Measurements from ENCODE around the gene AZU1. TPM values are rescaled to one million over a fixed set of nuclear protein-coding genes. Genes with fewer than 3 reads are reported as not detected.

AZU1 gene
- total RNA-seq, 4 donors from 2014 or later: 0.37 to 0.76 TPM; not detected in 2

DNA sequence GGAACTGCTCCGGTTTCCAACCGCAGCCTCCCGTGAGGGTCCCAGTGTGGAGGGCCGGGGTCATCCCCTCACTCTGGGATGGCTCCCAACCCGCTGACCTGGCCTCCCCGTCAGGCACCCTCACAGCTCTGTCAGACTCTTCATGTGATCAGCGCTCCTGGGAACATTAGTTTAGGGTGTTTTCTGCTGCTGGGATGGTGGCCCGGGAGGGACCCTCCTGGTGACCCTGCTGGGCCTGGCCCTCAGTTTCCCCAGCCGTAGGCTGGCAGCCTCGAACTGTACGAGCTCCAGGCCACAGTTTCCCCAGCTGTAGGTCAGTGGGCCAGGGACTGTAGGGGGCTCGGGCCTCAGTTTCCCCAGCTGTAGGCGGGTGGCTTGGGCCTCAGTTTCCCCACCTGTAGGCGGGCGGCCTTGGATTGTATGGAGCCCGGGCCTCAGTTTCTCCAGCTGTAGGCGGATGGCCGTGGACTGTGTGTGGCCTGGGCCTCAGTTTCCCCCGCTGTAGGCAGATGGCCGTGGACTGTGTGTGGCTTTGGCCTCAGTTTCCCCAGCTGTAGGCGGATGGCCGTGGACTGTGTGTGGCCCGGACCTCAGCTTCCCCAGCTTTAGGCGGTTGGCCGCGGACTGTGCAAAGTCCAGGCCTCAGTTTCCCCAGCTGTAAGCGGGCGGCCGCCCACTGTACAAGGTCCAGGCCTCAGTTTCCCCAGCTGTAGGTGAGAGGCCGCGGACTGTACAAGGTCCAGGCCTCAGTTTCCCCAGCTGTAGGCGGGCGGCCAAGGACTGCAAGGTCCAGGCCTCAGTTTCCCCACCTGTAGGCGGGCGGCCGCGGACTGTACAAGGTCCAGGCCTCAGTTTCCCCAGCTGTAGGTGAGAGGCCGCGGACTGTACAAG lies 31.7 kb upstream of the AZU1 start:
- no peak for TF ChIP-seq POLR2A (IDR thresholded peaks at IDR 0.05)
- no peak for TF ChIP-seq CTCF (IDR thresholded peaks at IDR 0.05)
- H3K4me3 ChIP-seq (ENCODE audit: low read depth, poor library complexity, severe bottlenecking): peak overlapping the region; percentile 53
- intact Hi-C loops (cut with DNase I; ENCODE audit: low total_unique reads): no loop called here
- DNase-seq (ENCODE audit: low spot score in 2 of 2): no peak
- WGBS, 2 donors: 80% methylated on average over 34 to 36 of the region's 39 CpGs

GRCh38 chr19:796692-797527 lies 30.7 kb upstream of the AZU1 start, which contains the start of gene PTBP1:
Gene PTBP1, plus strand, starts transcription at chr19:797452. Its CDS starts 46 bp downstream, at chr19:797498.
- WGBS, 2 donors: 0 to 1% methylated on average over 45 to 62 of the region's 83 CpGs
- intact Hi-C loops (cut with DNase I; ENCODE audit: low total_unique reads): no loop called here
- peak within 1 kb of the TSS; percentile 91 for H3K4me3 ChIP-seq (ENCODE audit: low read depth, poor library complexity, severe bottlenecking)
- peak; percentile 100 for DNase-seq (ENCODE audit: low spot score in 2 of 2)
- TF ChIP-seq POLR2A (IDR thresholded peaks at IDR 0.05) (peak in 1 of 2 donors; percentile 29), CTCF (IDR thresholded peaks at IDR 0.05) (no peak)

GRCh38 chr19:797528-798414 lies 29.9 kb upstream of the AZU1 start:
- DNase-seq (ENCODE audit: low spot score in 2 of 2): peak; percentile 79 to 98
- intact Hi-C loops (cut with DNase I; ENCODE audit: low total_unique reads): no loop called here
- no peak for TF ChIP-seq CTCF (IDR thresholded peaks at IDR 0.05)
- TF ChIP-seq POLR2A (IDR thresholded peaks at IDR 0.05): no peak
- 0% methylated on average over 7 to 83 of the region's 129 CpGs for WGBS, 2 donors
- H3K4me3 ChIP-seq (ENCODE audit: low read depth, poor library complexity, severe bottlenecking): peak overlapping the region; percentile 91

DNA sequence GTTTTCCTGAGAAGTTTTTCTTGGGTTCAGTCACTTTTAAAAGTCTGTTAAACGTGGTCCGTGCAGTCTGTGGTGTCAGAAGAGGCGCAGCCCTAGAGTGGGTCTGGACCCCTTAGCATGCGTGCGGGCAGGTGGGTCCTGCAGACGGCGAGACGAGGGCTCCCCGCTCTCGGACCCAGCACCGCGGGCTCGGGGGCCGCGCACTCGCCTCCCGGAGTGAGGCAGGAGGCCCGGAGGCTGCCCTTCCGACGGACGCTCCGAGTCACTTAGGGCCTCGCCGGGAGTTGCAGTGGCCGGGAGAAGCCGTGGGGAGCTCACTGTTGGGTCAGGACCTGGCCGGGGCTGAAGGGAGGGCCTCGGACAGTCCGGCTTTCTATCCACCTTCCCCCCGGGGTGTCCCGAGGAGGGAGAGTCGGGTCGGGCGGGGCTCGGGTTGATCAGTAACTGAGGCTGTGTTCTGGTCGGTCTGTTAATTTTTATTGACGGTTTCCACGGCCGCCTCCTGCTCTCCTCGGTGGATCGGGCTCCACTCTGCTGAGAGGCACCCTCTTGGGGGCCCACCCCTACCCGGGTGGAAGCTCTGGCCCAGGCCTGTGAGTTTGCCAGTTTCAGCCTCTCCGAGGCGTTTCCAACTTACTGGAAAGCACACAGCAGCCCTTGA lies 29.1 kb upstream of the AZU1 start:
- intact Hi-C loops (cut with DNase I; ENCODE audit: low total_unique reads): no loop called here
- peak overlapping the region; percentile 91 for H3K4me3 ChIP-seq (ENCODE audit: low read depth, poor library complexity, severe bottlenecking)
- WGBS, 2 donors: 1% methylated on average over 19 to 33 of the region's 44 CpGs
- no peak for TF ChIP-seq CTCF (IDR thresholded peaks at IDR 0.05)
- TF ChIP-seq POLR2A (IDR thresholded peaks at IDR 0.05): no peak
- DNase-seq (ENCODE audit: low spot score in 2 of 2): no peak

All from lower leg skin (tissue), 4 donors.